Embryonic facial prominence (tissue), 1 donor: ENCODE measurements around the gene JARID2.
"Not testable (repeated sequence)": the region's sequence is repeated elsewhere in the genome, so short reads cannot be mapped to it uniquely, and the experiment has no call there.

Experiments
- DNase-seq: peaks from one replicate; pipeline ENCODE4 v3.0.0-alpha.2; 2016; ENCODE audit errors: extremely low spot score

JARID2 gene

GRCh38 chr6:15287670-15288375 is 42.0 kb downstream of the JARID2 start:
- no peak for DNase-seq

- no peak for DNase-seq
Measured at GRCh38 chr6:15288856-15289255, 43.0 kb downstream of the JARID2 start.

- not testable (repeated sequence) for DNase-seq
Measured at GRCh38 chr6:15289456-15289855, 43.6 kb downstream of the JARID2 start.

DNA sequence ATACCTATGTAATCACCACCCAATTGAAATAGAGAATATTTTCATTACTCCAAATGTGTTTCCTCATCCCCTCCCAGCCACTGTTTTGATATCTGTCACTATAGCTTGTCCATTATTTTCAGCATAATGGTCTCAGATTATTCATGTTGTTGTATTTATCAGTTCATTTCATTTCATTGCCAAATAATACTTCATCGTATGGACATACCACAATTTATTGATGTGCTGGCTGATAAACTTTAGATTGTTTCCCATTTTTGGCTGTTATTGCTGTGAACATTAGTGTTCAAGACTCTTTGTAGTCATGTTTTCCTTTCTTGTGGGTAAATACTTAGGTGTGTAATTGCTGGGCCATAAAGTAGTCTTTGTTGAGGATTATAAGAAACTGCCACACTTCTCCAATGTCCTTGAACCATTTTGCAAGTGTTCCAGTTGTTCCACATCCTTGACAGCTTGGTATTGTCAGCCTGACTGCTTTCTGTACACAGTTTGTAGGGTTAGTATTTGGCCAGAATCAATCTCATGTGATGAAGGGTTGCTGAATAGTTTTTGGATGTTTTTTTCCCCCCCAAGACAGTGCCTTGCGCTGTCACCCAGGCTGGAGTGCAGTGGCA is 44.3 kb downstream of the JARID2 start:
- DNase-seq, result no peak

DNA sequence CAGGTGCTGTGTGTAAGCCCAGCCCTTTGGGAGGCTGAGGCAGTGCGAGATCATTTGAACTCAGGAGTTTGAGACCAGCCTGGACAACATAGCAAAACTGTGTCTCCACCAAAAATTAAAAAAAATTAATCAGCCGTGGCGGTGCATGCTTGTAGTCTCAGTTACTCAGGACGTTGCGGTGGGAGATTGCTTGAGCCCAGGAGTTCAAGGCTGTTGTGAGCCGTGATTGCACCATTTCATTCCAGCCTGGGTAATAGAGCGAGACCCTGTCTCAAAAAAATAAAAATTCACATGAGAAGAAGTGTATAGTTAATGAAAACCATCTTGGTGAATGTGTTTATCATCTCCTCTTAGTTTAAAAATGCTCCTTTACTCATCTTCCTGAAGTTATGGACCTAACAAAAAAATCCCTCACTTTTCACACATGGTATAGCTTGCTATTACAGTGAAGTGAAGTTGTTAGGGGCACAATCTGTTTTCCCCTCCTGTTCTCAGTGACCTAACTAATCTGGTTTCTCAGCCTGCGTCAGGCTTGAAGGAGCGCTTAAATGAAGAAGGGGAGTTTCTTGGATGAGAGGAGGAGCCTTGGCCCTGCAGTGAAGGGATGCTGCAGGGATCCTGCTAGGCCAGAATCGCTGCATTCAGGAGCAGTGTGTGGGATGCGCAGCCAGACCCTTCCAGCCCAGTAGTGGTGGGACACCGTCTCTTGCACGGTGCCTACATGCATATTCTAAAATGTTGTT is 45.3 kb downstream of the JARID2 start:
- no peak for DNase-seq

- DNase-seq, result no peak
Measured at GRCh38 chr6:15292721-15293302, 46.9 kb downstream of the JARID2 start.

DNA sequence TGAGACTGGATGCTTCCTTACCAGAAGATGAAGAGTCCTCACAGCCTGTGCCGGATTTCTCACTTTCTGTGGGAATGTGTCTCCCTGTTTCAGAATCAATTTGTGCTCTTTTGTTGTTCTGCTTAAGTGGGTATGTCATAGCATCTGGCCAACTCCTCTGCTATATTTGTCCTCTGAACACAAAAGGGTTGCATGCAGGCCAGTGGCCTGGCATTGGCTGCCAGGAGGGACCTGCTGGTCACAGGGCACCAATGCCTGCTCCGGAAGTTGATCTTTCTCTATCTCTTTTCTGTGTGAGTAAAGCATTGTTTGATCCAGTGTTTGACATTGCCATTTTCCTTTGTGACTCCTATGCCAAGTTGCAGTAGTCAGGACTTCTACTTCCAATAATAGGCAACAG is 47.8 kb downstream of the JARID2 start:
- DNase-seq, result no peak

- no peak for DNase-seq
Measured at GRCh38 chr6:15294504-15294903, 48.6 kb downstream of the JARID2 start.

DNA sequence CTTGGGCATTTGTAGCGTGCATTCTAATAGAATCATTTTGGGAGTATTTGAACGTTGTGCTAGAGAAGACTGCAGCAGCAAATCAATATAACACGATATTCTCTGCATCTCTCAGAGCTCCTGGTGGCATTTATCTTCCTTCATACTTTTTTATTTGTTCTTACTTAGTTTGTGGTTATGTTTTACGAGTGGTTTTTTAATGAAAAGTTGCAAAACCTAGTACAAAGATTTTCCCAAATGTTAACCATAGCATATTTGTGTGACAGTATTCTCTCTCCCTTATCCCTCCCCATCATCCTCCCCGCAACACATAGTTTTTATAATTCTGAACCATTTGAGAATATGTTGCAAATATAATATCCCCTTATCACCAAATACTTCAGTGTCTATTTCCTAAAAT is 50.4 kb downstream of the JARID2 start:
- no peak for DNase-seq

- DNase-seq, result no peak
Measured at GRCh38 chr6:15296735-15297134, 50.9 kb downstream of the JARID2 start.

DNA sequence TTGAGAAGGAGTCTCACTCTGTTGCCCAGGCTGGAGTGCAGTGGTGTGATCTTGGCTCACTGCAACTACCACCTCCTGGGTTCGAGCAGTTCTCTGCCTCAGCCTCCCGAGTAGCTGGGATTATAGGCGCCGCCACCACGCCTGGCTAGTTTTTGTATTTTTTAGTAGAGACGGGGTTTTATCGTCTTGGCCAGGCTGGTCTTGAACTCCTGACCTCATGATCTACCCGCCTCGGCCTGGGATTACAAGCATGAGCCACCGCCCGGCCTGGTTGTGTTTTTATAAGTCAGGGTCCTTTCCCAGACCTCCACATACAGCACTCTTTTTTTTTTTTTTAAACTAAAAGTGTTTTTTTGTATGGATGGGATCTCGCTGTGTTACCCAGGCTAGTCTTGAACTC is 51.3 kb downstream of the JARID2 start:
- not testable (repeated sequence) for DNase-seq

DNA sequence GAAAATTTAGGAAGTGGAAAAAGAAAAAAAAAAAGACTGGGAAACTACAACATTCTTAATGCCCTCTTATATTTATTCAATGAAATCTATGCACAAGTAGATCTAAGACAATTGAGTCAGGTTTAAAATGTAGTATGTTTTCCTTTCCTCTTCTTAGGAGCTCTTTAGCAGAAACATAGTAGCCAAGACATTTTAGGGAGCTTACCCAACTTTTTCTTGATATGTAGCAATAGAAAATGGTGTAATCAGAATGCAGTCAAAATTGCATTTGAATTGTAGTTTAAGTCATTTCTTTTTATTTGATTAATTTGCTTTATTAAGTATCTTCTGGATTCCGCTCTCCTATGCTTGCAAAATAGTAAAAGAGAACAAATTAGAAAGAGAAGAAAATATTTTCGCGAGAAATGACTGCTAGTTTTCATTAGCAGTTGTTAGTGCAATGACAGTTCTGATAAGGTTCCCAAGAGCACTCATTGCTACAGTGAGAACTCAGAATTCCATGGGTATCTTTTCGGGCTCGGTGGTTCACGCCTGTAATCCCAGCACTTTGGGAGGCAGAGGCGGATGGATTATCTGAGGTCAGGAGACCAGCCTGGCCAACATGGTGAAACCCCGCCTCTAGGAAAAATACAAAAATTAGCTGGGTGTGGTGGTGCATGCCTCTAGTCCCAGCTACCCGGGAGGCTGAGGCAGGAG is 52.2 kb downstream of the JARID2 start:
- DNase-seq, result no peak

DNA sequence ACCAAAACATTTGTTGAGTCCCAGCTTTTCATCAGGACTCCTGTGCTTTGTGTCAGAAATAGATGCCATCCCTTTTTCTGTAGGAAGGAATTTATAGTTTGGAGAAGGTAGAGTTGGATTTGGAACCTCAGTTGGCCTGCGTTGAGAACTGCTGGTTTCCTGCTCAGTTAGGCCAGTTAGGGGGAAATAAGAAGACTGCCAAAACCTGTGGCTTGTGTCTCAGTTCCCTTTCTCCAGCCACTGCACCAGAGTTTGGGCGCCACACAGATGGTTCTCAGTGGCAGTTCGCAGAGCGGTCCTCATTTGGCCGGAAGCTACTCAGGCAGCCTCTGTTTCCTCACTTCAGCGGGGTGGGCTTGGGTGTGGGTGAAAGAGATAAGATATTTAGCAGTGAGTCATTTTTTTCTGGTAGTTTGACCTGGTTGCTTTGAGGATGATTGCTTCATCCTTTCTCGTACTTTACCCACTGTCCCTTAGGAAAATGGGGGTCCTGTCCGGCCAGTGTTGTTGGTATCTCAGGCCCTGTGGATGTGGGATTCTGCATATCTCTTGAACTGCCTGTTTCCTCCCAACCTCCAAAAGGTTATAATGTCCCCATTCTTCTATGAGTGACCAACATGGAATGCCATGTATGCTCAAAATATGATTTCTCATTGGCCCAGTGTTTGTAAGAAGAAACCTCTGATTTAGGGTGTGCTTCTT is 53.7 kb downstream of the JARID2 start:
- DNase-seq, result no peak

DNA sequence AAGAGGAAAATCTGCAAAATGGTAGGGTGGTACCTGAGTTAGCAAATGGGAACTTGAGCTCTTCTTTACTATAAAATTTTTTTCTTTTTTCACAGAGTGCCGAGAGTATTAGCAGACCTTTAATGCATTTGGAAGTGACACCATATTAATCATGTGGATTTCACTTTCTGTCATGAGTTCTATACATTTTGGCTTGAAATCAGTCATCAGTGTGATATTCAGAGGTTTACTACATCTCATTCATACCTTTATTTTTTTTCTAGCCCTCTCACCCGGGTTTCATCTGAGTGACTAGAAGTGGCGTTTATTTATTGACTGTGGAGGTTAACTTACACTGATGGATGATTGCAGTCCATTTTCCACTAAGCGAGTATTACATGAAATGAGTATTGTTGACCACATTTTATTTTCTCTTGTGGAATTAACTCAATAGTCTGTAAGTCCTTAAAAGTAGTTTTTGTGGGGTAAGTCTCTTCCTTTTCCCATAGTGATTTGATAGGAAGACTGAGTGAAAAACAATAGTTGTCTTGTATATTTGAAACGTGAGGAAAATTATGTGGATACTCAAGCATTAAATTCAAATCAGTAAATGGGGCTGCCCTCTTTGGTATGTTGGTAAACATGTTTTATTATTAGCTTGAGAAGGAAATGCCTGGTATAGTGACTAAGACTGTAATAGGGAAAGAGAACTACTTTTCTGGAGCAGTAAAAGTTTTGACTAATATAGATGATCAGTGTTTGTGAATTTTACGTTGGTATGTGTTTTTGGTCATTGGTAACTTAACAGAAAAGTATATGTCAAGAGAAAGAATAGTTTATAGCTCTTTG is 55.5 kb downstream of the JARID2 start:
- DNase-seq, result no peak

GRCh38 chr6:15303162-15303919 is 57.5 kb downstream of the JARID2 start:
- no peak for DNase-seq

GRCh38 chr6:15303920-15304291 is 58.0 kb downstream of the JARID2 start:
- no peak for DNase-seq

DNA sequence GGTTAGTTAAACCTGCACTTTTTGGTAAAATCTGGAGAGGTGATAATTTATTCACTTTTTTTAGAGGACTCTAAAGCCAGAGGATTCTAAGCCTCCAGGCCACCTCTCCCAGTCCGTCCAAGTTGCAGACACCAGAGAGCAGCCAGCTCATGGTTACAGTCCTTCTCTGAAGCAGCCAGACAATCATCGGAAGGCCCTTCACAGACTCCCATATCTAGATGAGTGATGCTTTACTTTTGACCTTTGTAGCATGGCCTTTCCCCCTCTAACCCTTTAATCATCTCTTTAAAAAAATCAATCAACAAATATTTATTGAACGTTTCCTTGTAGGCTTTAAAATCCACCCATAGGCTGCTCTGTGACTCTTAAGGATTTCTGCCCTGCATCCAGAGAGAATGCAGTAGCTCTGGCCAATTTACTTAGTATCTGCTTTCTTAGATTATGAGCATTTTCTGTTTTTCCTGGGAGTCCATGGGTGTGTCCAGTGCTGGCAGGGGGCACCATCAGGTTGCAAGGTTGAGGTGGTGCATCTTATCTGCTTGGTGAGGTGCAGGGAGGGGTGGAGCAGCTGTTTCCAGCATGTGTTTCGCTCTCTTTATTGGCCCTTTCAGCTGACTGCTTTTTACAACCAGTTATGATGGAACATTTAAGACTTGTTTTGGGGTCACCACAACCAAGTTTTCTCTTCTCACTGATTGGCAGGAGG is 58.6 kb downstream of the JARID2 start:
- no peak for DNase-seq

GRCh38 chr6:15305496-15305895 is 59.6 kb downstream of the JARID2 start:
- no peak for DNase-seq

DNA sequence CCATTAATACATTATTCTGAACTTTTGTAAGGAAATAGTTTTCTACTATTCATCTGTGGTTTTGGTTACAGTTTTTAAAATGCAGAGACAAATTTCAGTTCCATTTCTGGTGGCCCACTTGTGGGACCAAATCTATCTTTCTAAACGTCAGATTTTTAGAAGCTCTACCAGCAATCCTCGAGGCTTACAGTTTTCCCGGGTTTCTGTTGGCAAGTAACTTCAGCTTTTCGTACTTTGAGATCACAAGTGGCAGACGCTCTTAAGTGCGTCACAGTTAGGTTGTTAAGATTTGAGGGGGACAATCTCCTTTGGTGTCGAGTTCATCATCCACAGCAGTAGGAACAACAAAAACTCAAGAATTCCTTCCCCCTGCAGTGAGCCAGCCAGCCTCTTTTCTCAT is 60.0 kb downstream of the JARID2 start:
- DNase-seq, result no peak
